GM12878 (cell line): ENCODE results near the gene TMC5. TPM values are rescaled to one million over a fixed set of nuclear protein-coding genes. Genes with fewer than 3 reads are reported as not detected.

Experiments used
- ATAC-seq: fragments of 200-7000 bp; cut with Tn5 transposase; 3 replicates; pipeline ENCODE4 v1.9.1; 2020; ENCODE audit warnings: mild to moderate bottlenecking, moderate library complexity
- BruUV-seq: library from RNA; stranded (reverse); fragments of 400-500 nt; replicated peaks from 2 replicates; lab custom pipeline; 2021; lab: Mats Ljungman, UMichigan
- CTCF ChIA-PET: fragments of 300-600 bp; sonication (Branson Sonifier 250); formaldehyde crosslinking; extraction: SDS; loops from one replicate; lab custom pipeline; 2021; ENCODE audit warnings: inconsistent platforms; lab: Yijun Ruan, JAX
- POLR2A ChIA-PET: fragments of 350-600 bp; formaldehyde crosslinking; extraction: SDS; loops from one replicate; lab custom pipeline; 2021; ENCODE audit warnings: inconsistent platforms; lab: Charles Lee
- RAD21 ChIA-PET: fragments of 300-600 bp; sonication (Branson Sonifier 250); formaldehyde crosslinking; loops from one replicate; lab custom pipeline; 2023; ENCODE audit warnings: antibody characterized with exemption; ENCODE audit not compliant: unreplicated experiment; lab: Charles Lee
- SMC1A ChIA-PET: fragments of 300-600 bp; sonication (Branson Sonifier 250); formaldehyde crosslinking; loops from one replicate; lab custom pipeline; 2023; ENCODE audit not compliant: unreplicated experiment, uncharacterized antibody; lab: Charles Lee
- DNase-seq: peaks from one replicate; pipeline ENCODE4 v3.0.0-alpha.2; 2011; ENCODE audit warnings: low read depth, low spot score
- FAIRE-seq: peaks from 3 replicates; lab custom pipeline; 2011; peaks lifted over from hg19 to GRCh38; lab: Jason Lieb, UNC
- H2AFZ ChIP-seq: 2 replicates; pipeline ENCODE4 v1.6.0; 2011; ENCODE audit warnings: low read depth, low read length, control low read depth; ENCODE audit not compliant: control insufficient read depth
- H3K27ac ChIP-seq: 2 replicates; pipeline ENCODE4 v1.5.1; 2011; ENCODE audit warnings: control low read depth; ENCODE audit not compliant: control insufficient read depth, insufficient read depth
- H3K27me3 ChIP-seq, 2 experiments: replicated peaks in 1 of 2; 2 replicates each; pipeline versions ENCODE4 v1.6.0 to v1.6.1; 2011; ENCODE audit warnings: low read length in 1 of 2; ENCODE audit not compliant: control insufficient read depth in 2 of 2, insufficient read depth in 2 of 2
- H3K36me3 ChIP-seq, 2 experiments: 2 replicates each; pipeline ENCODE4 v1.5.1; 2011; ENCODE audit warnings: low read length in 1 of 2; ENCODE audit not compliant: control insufficient read depth in 2 of 2, insufficient read depth in 2 of 2
- H3K4me1 ChIP-seq: 2 replicates; pipeline ENCODE4 v1.6.1; 2011; ENCODE audit warnings: mild to moderate bottlenecking, low read length, moderate library complexity, mixed read lengths; ENCODE audit not compliant: control insufficient read depth, insufficient read depth
- H3K4me2 ChIP-seq: 2 replicates; pipeline ENCODE4 v1.6.0; 2011; ENCODE audit warnings: control low read depth; ENCODE audit not compliant: control insufficient read depth, insufficient read depth
- H3K4me3 ChIP-seq: fragments of 200-600 bp; sonication (generic); 2 replicates; pipeline ENCODE4 v1.5.1; 2016
- H3K79me2 ChIP-seq: 2 replicates; pipeline ENCODE4 v1.6.0; 2011; ENCODE audit warnings: low read length; ENCODE audit not compliant: control insufficient read depth, insufficient read depth
- H3K9ac ChIP-seq: 2 replicates; pipeline ENCODE4 v1.8.0; 2011; ENCODE audit warnings: low read length, control low read depth, mixed read lengths; ENCODE audit not compliant: control insufficient read depth, insufficient read depth
- H3K9me3 ChIP-seq: replicated peaks from 3 replicates; pipeline ENCODE4 v1.5.1; 2011; ENCODE audit warnings: mild to moderate bottlenecking, low read length; ENCODE audit not compliant: control insufficient read depth, insufficient read depth
- H4K20me1 ChIP-seq: 2 replicates; pipeline ENCODE4 v1.6.0; 2011; ENCODE audit not compliant: control insufficient read depth, insufficient read depth
- CBX5 ChIP-seq: sonication (generic); IDR thresholded peaks from 2 replicates; pipeline ENCODE4 v1.6.1; 2016; ENCODE audit warnings: low read depth, moderate library complexity, mild to moderate bottlenecking, inconsistent platforms
- CREM ChIP-seq: IDR thresholded peaks from 2 replicates; pipeline ENCODE4 v1.6.1; 2014; ENCODE audit warnings: antibody characterized with exemption, low read depth
- EP300 ChIP-seq, 2 experiments: fragments of 150-350 bp in 1 of 2; IDR thresholded peaks; 2 replicates each; pipeline ENCODE4 v1.6.1; 2011 to 2012; ENCODE audit warnings: low read depth in 2 of 2, low read length in 2 of 2, borderline replicate concordance in 1 of 2, improper control_type of control experiment in 1 of 2, inconsistent platforms in 1 of 2; ENCODE audit not compliant: control insufficient read depth in 1 of 2
- FOXK2 ChIP-seq: fragments of 450-650 bp; IDR thresholded peaks from 2 replicates; pipeline ENCODE4 v1.6.1; 2017; ENCODE audit warnings: mild to moderate bottlenecking, moderate library complexity
- GATAD2B ChIP-seq: fragments of 450-650 bp; conservative IDR thresholded peaks from 2 replicates; pipeline ENCODE4 v1.6.1; 2017; ENCODE audit warnings: low read depth, mild to moderate bottlenecking, moderate library complexity
- JUND ChIP-seq: IDR thresholded peaks from 2 replicates; pipeline ENCODE4 v1.6.1; 2012; ENCODE audit warnings: low read depth, mild to moderate bottlenecking, low read length, improper control_type of control experiment, moderate library complexity
- RUNX3 ChIP-seq: IDR thresholded peaks from 2 replicates; pipeline ENCODE4 v1.6.1; 2012; ENCODE audit warnings: low read length, inconsistent platforms
- SIX5 ChIP-seq: IDR thresholded peaks from 2 replicates; pipeline ENCODE4 v1.6.1; 2011; ENCODE audit warnings: mild to moderate bottlenecking, low read depth, low read length, moderate library complexity; ENCODE audit not compliant: severe bottlenecking
- TARDBP ChIP-seq: IDR thresholded peaks from 2 replicates; pipeline ENCODE4 v1.6.1; 2016; ENCODE audit warnings: borderline replicate concordance
- ZNF622 ChIP-seq: fragments of 450-650 bp; IDR thresholded peaks from 2 replicates; pipeline ENCODE4 v1.6.1; 2017; ENCODE audit warnings: mild to moderate bottlenecking, inconsistent platforms
- WGBS: methylation state at CpG from one replicate; pipeline ENCODE4 v1.1.6; 2016; ENCODE audit warnings: low lambda C conversion rate; ENCODE audit not compliant: insufficient replicate concordance, insufficient coverage; ENCODE audit errors: missing lambda C conversion rate; 5-methylcytosine and 5-hydroxymethylcytosine counted together
- in situ Hi-C: fragments of 300-500 bp; cut with MboI; formaldehyde crosslinking; loops from 9 replicates; pipeline ENCODE4 v1.14.3; 2018; ENCODE audit warnings: mixed read lengths
- intact Hi-C: fragments of 100-400 bp; cut with micrococcal nuclease; formaldehyde crosslinking; loops from one replicate; pipeline ENCODE4 v1.14.2; 2022; ENCODE audit not compliant: unreplicated experiment
- polyA plus RNA-seq, 11 experiments: library from polyadenylated mRNA; depleted of rRNA in 4 of 11; unstranded in 6 of 11; stranded (reverse) in 5 of 11; fragments of >200 nt; fragmentation: Nextera tagmentation in 4 of 11; fragmentation: Illumina TruSeq in 1 of 11; extraction: Ambion mirVana in 4 of 11; extraction: Trizol in 1 of 11; gene quantifications; 1 replicate in 1 of 11; 2 replicates in 10 of 11; pipeline versions ENCODE4 v1.2.1 to v1.2.3, GENCODE V29; 2011 to 2016; ENCODE audit warnings: inconsistent platforms in 2 of 11, missing spikeins in 2 of 11, low read depth in 1 of 11
- total RNA-seq, 4 experiments: library from RNA; depleted of rRNA in 3 of 4; stranded (reverse); fragments of >200 nt in 3 of 4; fragmentation: Illumina TruSeq in 1 of 4; extraction: Trizol in 1 of 4; gene quantifications; 2 replicates each; pipeline versions ENCODE4 v1.2.1 to v1.2.3, GENCODE V29; 2013 to 2021

Gene TMC5
- total and polyA plus RNA-seq, 10 of the 15 experiments (the other 5 are each of a cell fraction or from before 2014, with no cell fraction given), result 0.01 to 0.10 (median 0.07) TPM; not detected in 5

GRCh38 chr16:19479302-19479721 lies 61.6 kb downstream of the TMC5 start:
- H2AFZ ChIP-seq, result no peak overlapping the region
- RAD21 ChIA-PET, result interaction anchor here (0.7 kb wide), 1 partner anchor 9 kb away, joined by 3 read pairs; no protein-coding TSS in a partner anchor
- CTCF ChIA-PET, result interaction anchor here (1.4 kb wide), 1 partner anchor 23 kb away, joined by 4 read pairs; no protein-coding TSS in a partner anchor
- no peaks in the 10 kb centered on the region for H3K4me1 ChIP-seq
- 75% methylated on average over 3 of the region's 3 CpGs for WGBS
- no peak overlapping the region for H3K4me2 ChIP-seq
- no peaks in the 10 kb centered on the region for H3K36me3 ChIP-seq
- no peaks in the 10 kb centered on the region for H3K79me2 ChIP-seq
- no peak overlapping the region for H3K4me3 ChIP-seq
- ATAC-seq (no peak), FAIRE-seq (no peak), DNase-seq (no peak)
- no peak for TF ChIP-seq GATAD2B
- no peak for TF ChIP-seq CREM
- TF ChIP-seq ZNF622, result no peak
- no peak for TF ChIP-seq SIX5
- TF ChIP-seq FOXK2, result no peak
- no peak for TF ChIP-seq TARDBP
- no peak for TF ChIP-seq CBX5
- no peak for TF ChIP-seq JUND
- no peak for TF ChIP-seq RUNX3
- no peak for TF ChIP-seq EP300 (IDR thresholded peaks at IDR 0.05; ENCODE audit: borderline replicate concordance in 1 of 2, control insufficient read depth in 1 of 2, low read depth in 2 of 2, low read length in 2 of 2)
- no TSS peak for BruUV-seq
- SMC1A ChIA-PET, result no interaction called here
- no peaks in the 10 kb centered on the region for H4K20me1 ChIP-seq
- no peak overlapping the region for H3K27ac ChIP-seq
- H3K9ac ChIP-seq, result no peak overlapping the region
- POLR2A ChIA-PET, result no interaction called here
- H3K9me3 ChIP-seq, result no peaks in the 10 kb centered on the region
- intact Hi-C loops, result no loop called here
- in situ Hi-C loops, result no loop called here
- no peaks in the 10 kb centered on the region for H3K27me3 ChIP-seq
